NCI-H748 treated with DMSO at 0.1 percent for 48 hours (cell line): ENCODE data around the gene AP4M1.

Source experiments
- DNase-seq: peaks from one replicate; lab custom pipeline; 2025; lab: John Stamatoyannopoulos, UW

Gene AP4M1

GRCh38 chr7:100107890-100108289, 6.4 kb downstream of the AP4M1 start:
- no peak for DNase-seq

- DNase-seq = no peak
Measured at GRCh38 chr7:100109521-100110163, 8.2 kb downstream of the AP4M1 start.

GRCh38 chr7:100111156-100111555, 9.7 kb downstream of the AP4M1 start:
- DNase-seq = no peak

GRCh38 chr7:100111914-100112313, 10.5 kb downstream of the AP4M1 start:
- DNase-seq = no peak

GRCh38 chr7:100115026-100115425, 13.6 kb downstream of the AP4M1 start:
- no peak for DNase-seq

- DNase-seq = no peak
Measured at GRCh38 chr7:100118388-100119071, 17.1 kb downstream of the AP4M1 start.

GRCh38 chr7:100119072-100119969, 17.9 kb downstream of the AP4M1 start, which contains the start of the genes CNPY4 and TAF6:
TSS of gene CNPY4 (plus strand) at chr7:100119634. CDS start at chr7:100119745, 111 bp downstream.
TSS of gene TAF6 (minus strand) at chr7:100119358. CDS start at chr7:100114209, 5,149 bp downstream.
- peak; percentile 91 for DNase-seq

GRCh38 chr7:100119970-100120732, 18.7 kb downstream of the AP4M1 start:
- DNase-seq = peak; percentile 23

- no peak for DNase-seq
Measured at GRCh38 chr7:100120733-100121036, 19.2 kb downstream of the AP4M1 start.

GRCh38 chr7:100122067-100122466, 20.6 kb downstream of the AP4M1 start:
- DNase-seq = no peak

GRCh38 chr7:100122568-100122967, 21.1 kb downstream of the AP4M1 start:
- DNase-seq = no peak

- DNase-seq = no peak
Measured at GRCh38 chr7:100124301-100125230, 23.1 kb downstream of the AP4M1 start.

- DNase-seq = no peak
Measured at GRCh38 chr7:100126239-100126930, 24.9 kb downstream of the AP4M1 start.

GRCh38 chr7:100126931-100127865, 25.8 kb downstream of the AP4M1 start, which contains the start of gene MBLAC1:
TSS of gene MBLAC1 (plus strand) at chr7:100126967. CDS start at chr7:100127396, 429 bp downstream.
- DNase-seq = peak; percentile 82

- DNase-seq = no peak
Measured at GRCh38 chr7:100127866-100128636, 26.6 kb downstream of the AP4M1 start.

- no peak for DNase-seq
Measured at GRCh38 chr7:100128637-100128963, 27.2 kb downstream of the AP4M1 start.

GRCh38 chr7:100130220-100130607, 28.8 kb downstream of the AP4M1 start:
- peak; percentile 6 for DNase-seq
